GM21423 (cell line): ENCODE measurements around the gene SH3TC1.

ENCODE experiments used
- ATAC-seq: cut with Tn5 transposase; IDR thresholded peaks from one replicate; pipeline ENCODE4 v1.9.1; 2021; ENCODE audit warnings: mild to moderate bottlenecking, moderate library complexity; ENCODE audit not compliant: unreplicated experiment

Gene SH3TC1

GRCh38 chr4:8285976-8286718 lies 87.1 kb downstream of the SH3TC1 start:
- no peak for ATAC-seq

GRCh38 chr4:8286719-8287342 lies 87.7 kb downstream of the SH3TC1 start:
- no peak for ATAC-seq

- ATAC-seq: no peak
These were observed 88.5 kb downstream of the SH3TC1 start for GRCh38 chr4:8287343-8288280.

- no peak for ATAC-seq
These were observed 90.2 kb downstream of the SH3TC1 start for GRCh38 chr4:8289151-8289750.

- no peak for ATAC-seq
These were observed 91.0 kb downstream of the SH3TC1 start for GRCh38 chr4:8289956-8290700.

- no peak for ATAC-seq
These were observed 91.5 kb downstream of the SH3TC1 start for GRCh38 chr4:8290701-8290970.
